Neural cell (in vitro differentiated cells): ENCODE measurements around the gene NUP54. TPM values are rescaled to one million over a fixed set of nuclear protein-coding genes. Genes with fewer than 3 reads are reported as not detected.

Experiments used
- H2AFZ ChIP-seq: fragments of 200-600, 300-800 bp; sonication (generic), shearing (Covaris generic); 2 replicates; pipeline ENCODE4 v1.6.0; 2014; ENCODE audit warnings: low read depth, mild to moderate bottlenecking, antibody characterized with exemption, low read length, moderate library complexity
- H3F3A ChIP-seq: fragments of 200-600 bp; shearing (Covaris generic); 2 replicates; pipeline ENCODE4 v1.6.1; 2016; ENCODE audit warnings: mild to moderate bottlenecking, moderate library complexity, mixed read lengths, antibody characterized with exemption, low read length; ENCODE audit not compliant: insufficient read depth, poor library complexity, severe bottlenecking
- H3K27ac ChIP-seq: fragments of 200-600, 300-800 bp; sonication (generic), shearing (Covaris generic); 2 replicates; pipeline ENCODE4 v1.5.1; 2014; ENCODE audit warnings: mild to moderate bottlenecking, low read length, moderate library complexity
- H3K27me3 ChIP-seq: fragments of 300-800, 200-600 bp; sonication (generic), shearing (Covaris generic); 2 replicates; pipeline ENCODE4 v1.6.0; 2014; ENCODE audit warnings: mild to moderate bottlenecking, low read depth, low read length, moderate library complexity; ENCODE audit not compliant: insufficient read depth
- H3K36me3 ChIP-seq: fragments of 300-800, 200-600 bp; sonication (generic), shearing (Covaris generic); 2 replicates; pipeline ENCODE4 v1.5.1; 2014; ENCODE audit warnings: mild to moderate bottlenecking, antibody characterized with exemption, low read length, moderate library complexity; ENCODE audit not compliant: insufficient read depth
- H3K4me2 ChIP-seq: fragments of 300-800, 200-600 bp; sonication (generic), shearing (Covaris generic); 2 replicates; pipeline ENCODE4 v1.6.0; 2014; ENCODE audit warnings: mild to moderate bottlenecking, low read length
- H3K4me3 ChIP-seq: fragments of 300-800, 200-600 bp; sonication (generic), shearing (Covaris generic); 2 replicates; pipeline ENCODE4 v1.5.1; 2014; ENCODE audit warnings: mild to moderate bottlenecking, low read length, moderate library complexity
- H3K79me2 ChIP-seq: fragments of 200-600 bp; shearing (Covaris generic); replicated peaks from 2 replicates; pipeline ENCODE4 v1.6.0; 2014; ENCODE audit warnings: mild to moderate bottlenecking, low read length, moderate library complexity; ENCODE audit not compliant: insufficient read depth
- H3K9ac ChIP-seq: fragments of 300-800, 200-600 bp; sonication (generic), shearing (Covaris generic); 2 replicates; pipeline ENCODE4 v1.6.1; 2016; ENCODE audit warnings: mild to moderate bottlenecking, low read length, mixed read lengths
- H3K9me2 ChIP-seq: fragments of 200-600 bp; shearing (Covaris generic); 2 replicates; pipeline ENCODE4 v1.6.1; 2016; ENCODE audit warnings: mild to moderate bottlenecking, low read length, mixed read lengths; ENCODE audit not compliant: insufficient read depth
- H3K9me3 ChIP-seq: fragments of 200-600, 300-800 bp; sonication (generic), shearing (Covaris generic); 2 replicates; pipeline ENCODE4 v1.6.1; 2016; ENCODE audit warnings: mild to moderate bottlenecking, mixed run types, low read length, moderate library complexity, mixed read lengths
- H4K20me1 ChIP-seq: fragments of 200-600 bp; shearing (Covaris generic); 2 replicates; pipeline ENCODE4 v1.6.1; 2016; ENCODE audit warnings: mild to moderate bottlenecking, mixed run types; ENCODE audit not compliant: insufficient read depth
- CTCF ChIP-seq: fragments of 450-650 bp; IDR thresholded peaks from 2 replicates; pipeline ENCODE4 v1.5.1; 2014; ENCODE audit warnings: antibody characterized with exemption, mild to moderate bottlenecking, moderate library complexity; ENCODE audit not compliant: poor library complexity, severe bottlenecking
- EP300 ChIP-seq: fragments of 450-650 bp; conservative IDR thresholded peaks from 2 replicates; pipeline ENCODE4 v1.6.1; 2014; ENCODE audit warnings: antibody characterized with exemption, mild to moderate bottlenecking, moderate library complexity; ENCODE audit not compliant: poor library complexity, severe bottlenecking
- EZH2 ChIP-seq: fragments of 200-600, 300-800 bp; shearing (Covaris generic), sonication (generic); IDR thresholded peaks from 2 replicates; pipeline ENCODE4 v1.6.1; 2014; ENCODE audit warnings: antibody characterized with exemption, low read length, borderline replicate concordance, mild to moderate bottlenecking; ENCODE audit not compliant: insufficient read depth, poor library complexity, severe bottlenecking
- MXI1 ChIP-seq: fragments of 450-650 bp; conservative IDR thresholded peaks from 2 replicates; pipeline ENCODE4 v1.6.1; 2014; ENCODE audit warnings: antibody characterized with exemption, mild to moderate bottlenecking; ENCODE audit not compliant: poor library complexity, severe bottlenecking
- POLR2AphosphoS5 ChIP-seq: IDR thresholded peaks from 2 replicates; pipeline ENCODE4 v1.6.1; 2012
- RAD21 ChIP-seq: fragments of 450-650 bp; conservative IDR thresholded peaks from 2 replicates; pipeline ENCODE4 v1.6.1; 2014; ENCODE audit warnings: antibody characterized with exemption, mild to moderate bottlenecking, moderate library complexity
- REST ChIP-seq: IDR thresholded peaks from 2 replicates; pipeline ENCODE4 v1.6.1; 2012; ENCODE audit warnings: borderline replicate concordance
- SMC3 ChIP-seq: fragments of 450-650 bp; conservative IDR thresholded peaks from 2 replicates; pipeline ENCODE4 v1.6.1; 2014; ENCODE audit warnings: antibody characterized with exemption, mild to moderate bottlenecking, moderate library complexity; ENCODE audit not compliant: poor library complexity
- TAF1 ChIP-seq: IDR thresholded peaks from 2 replicates; pipeline ENCODE4 v1.6.1; 2012; ENCODE audit warnings: low read depth
- polyA plus RNA-seq: library from polyadenylated mRNA; depleted of rRNA; stranded (reverse); fragments of >200 nt; gene quantifications from 2 replicates; pipeline ENCODE4 v1.2.3, GENCODE V29; 2014

NUP54 gene
- polyA plus RNA-seq, 1 donor from 2014 or later, result 103 TPM

DNA sequence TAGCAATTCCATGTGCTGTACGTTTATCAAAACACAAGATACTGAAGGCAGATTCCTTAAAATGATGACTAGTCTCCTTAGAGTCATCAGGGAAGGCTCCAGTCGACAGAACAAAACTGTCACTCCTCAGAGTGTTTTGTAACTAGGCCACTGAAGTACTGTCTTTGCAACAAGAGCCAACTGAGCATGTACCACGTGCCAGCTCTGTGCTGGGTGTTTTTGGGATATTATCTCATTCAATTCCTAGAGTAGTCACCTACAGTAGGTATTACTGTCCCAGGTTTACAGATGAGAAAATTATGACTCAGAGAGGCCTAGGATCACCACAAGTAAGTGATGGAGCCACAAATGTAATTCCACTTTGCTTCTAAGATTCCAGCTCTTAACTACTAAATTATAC is 18.3 kb upstream of the NUP54 start:
- no peaks in the 10 kb centered on the region for H3K27me3 ChIP-seq
- H3K79me2 ChIP-seq, result no peaks in the 10 kb centered on the region
- no peak overlapping the region for H3K4me3 ChIP-seq
- TF ChIP-seq CTCF, result no peak
- TF ChIP-seq REST, result no peak
- TF ChIP-seq MXI1, result no peak
- no peak for TF ChIP-seq SMC3
- TF ChIP-seq EZH2, result no peak
- TF ChIP-seq EP300, result no peak
- TF ChIP-seq POLR2AphosphoS5, result no peak
- no peak for TF ChIP-seq RAD21
- no peak for TF ChIP-seq TAF1
- no peak overlapping the region for H3K9ac ChIP-seq
- no peaks in the 10 kb centered on the region for H3F3A ChIP-seq
- no peak overlapping the region for H2AFZ ChIP-seq
- no peak overlapping the region for H3K27ac ChIP-seq
- peaks cover 14% of the 10 kb centered on the region for H3K36me3 ChIP-seq
- H3K9me2 ChIP-seq, result no peaks in the 10 kb centered on the region
- no peaks in the 10 kb centered on the region for H3K9me3 ChIP-seq
- H3K4me2 ChIP-seq, result no peak overlapping the region
- H4K20me1 ChIP-seq, result no peaks in the 10 kb centered on the region

DNA sequence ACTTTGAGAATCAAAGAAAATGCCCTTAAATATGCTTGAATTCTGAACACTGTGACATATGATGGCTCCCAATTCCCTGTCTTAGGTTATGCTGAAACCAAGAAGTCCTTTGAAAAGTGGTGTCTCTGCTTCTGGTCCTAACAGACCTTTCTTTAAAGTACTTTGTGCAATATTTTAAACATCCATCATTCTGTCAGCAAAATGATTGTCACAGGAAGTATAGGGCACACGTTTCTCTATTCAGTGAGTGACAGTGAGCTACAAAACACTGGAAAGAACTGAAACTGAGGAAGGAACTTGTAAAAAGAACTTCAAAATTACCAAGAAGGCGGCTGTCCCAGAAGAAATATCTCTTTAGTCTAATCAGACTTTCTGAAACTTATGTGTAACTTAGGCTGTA is 12.2 kb upstream of the NUP54 start:
- Histone ChIP-seq H3K27ac (no peak overlapping the region), H3K9ac (no peak overlapping the region), H3K9me3 (no peaks in the 10 kb centered on the region), H3K27me3 (no peaks in the 10 kb centered on the region), H3K4me2 (no peak overlapping the region), H2AFZ (no peak overlapping the region), H3F3A (no peaks in the 10 kb centered on the region), H3K4me3 (no peak overlapping the region), H3K79me2 (no peaks in the 10 kb centered on the region), H3K36me3 (peaks cover 8% of the 10 kb centered on the region), H3K9me2 (no peaks in the 10 kb centered on the region), H4K20me1 (no peaks in the 10 kb centered on the region)
- TF ChIP-seq EP300, result no peak
- TF ChIP-seq EZH2, result no peak
- no peak for TF ChIP-seq POLR2AphosphoS5
- no peak for TF ChIP-seq MXI1
- no peak for TF ChIP-seq RAD21
- TF ChIP-seq REST, result no peak
- TF ChIP-seq CTCF, result no peak
- TF ChIP-seq SMC3, result no peak
- TF ChIP-seq TAF1, result no peak
